GM12878 (cell line): Measurements from ENCODE around the gene CLIP2. TPM values are rescaled to one million over a fixed set of nuclear protein-coding genes. Genes with fewer than 3 reads are reported as not detected.
"Not testable (repeated sequence)": the region's sequence is repeated elsewhere in the genome, so short reads cannot be mapped to it uniquely, and the experiment has no call there.

Experiments
- ATAC-seq: fragments of 200-7000 bp; cut with Tn5 transposase; 3 replicates; pipeline ENCODE4 v1.9.1; 2020; ENCODE audit warnings: mild to moderate bottlenecking, moderate library complexity
- BruUV-seq: library from RNA; stranded (reverse); fragments of 400-500 nt; replicated peaks from 2 replicates; lab custom pipeline; 2021; lab: Mats Ljungman, UMichigan
- CTCF ChIA-PET: fragments of 300-600 bp; sonication (Branson Sonifier 250); formaldehyde crosslinking; extraction: SDS; loops from one replicate; lab custom pipeline; 2021; ENCODE audit warnings: inconsistent platforms; lab: Yijun Ruan, JAX
- POLR2A ChIA-PET: fragments of 350-600 bp; formaldehyde crosslinking; extraction: SDS; loops from one replicate; lab custom pipeline; 2021; ENCODE audit warnings: inconsistent platforms; lab: Charles Lee
- RAD21 ChIA-PET: fragments of 300-600 bp; sonication (Branson Sonifier 250); formaldehyde crosslinking; loops from one replicate; lab custom pipeline; 2023; ENCODE audit warnings: antibody characterized with exemption; ENCODE audit not compliant: unreplicated experiment; lab: Charles Lee
- SMC1A ChIA-PET: fragments of 300-600 bp; sonication (Branson Sonifier 250); formaldehyde crosslinking; loops from one replicate; lab custom pipeline; 2023; ENCODE audit not compliant: unreplicated experiment, uncharacterized antibody; lab: Charles Lee
- DNase-seq: peaks from one replicate; pipeline ENCODE4 v3.0.0-alpha.2; 2011; ENCODE audit warnings: low read depth, low spot score
- FAIRE-seq: peaks from 3 replicates; lab custom pipeline; 2011; peaks lifted over from hg19 to GRCh38; lab: Jason Lieb, UNC
- H2AFZ ChIP-seq: 2 replicates; pipeline ENCODE4 v1.6.0; 2011; ENCODE audit warnings: low read depth, low read length, control low read depth; ENCODE audit not compliant: control insufficient read depth
- H3K27ac ChIP-seq: 2 replicates; pipeline ENCODE4 v1.5.1; 2011; ENCODE audit warnings: control low read depth; ENCODE audit not compliant: control insufficient read depth, insufficient read depth
- H3K27me3 ChIP-seq, 2 experiments: replicated peaks in 1 of 2; 2 replicates each; pipeline versions ENCODE4 v1.6.0 to v1.6.1; 2011; ENCODE audit warnings: low read length in 1 of 2; ENCODE audit not compliant: control insufficient read depth in 2 of 2, insufficient read depth in 2 of 2
- H3K36me3 ChIP-seq, 2 experiments: 2 replicates each; pipeline ENCODE4 v1.5.1; 2011; ENCODE audit warnings: low read length in 1 of 2; ENCODE audit not compliant: control insufficient read depth in 2 of 2, insufficient read depth in 2 of 2
- H3K4me1 ChIP-seq: 2 replicates; pipeline ENCODE4 v1.6.1; 2011; ENCODE audit warnings: mild to moderate bottlenecking, low read length, moderate library complexity, mixed read lengths; ENCODE audit not compliant: control insufficient read depth, insufficient read depth
- H3K4me2 ChIP-seq: 2 replicates; pipeline ENCODE4 v1.6.0; 2011; ENCODE audit warnings: control low read depth; ENCODE audit not compliant: control insufficient read depth, insufficient read depth
- H3K4me3 ChIP-seq: fragments of 200-600 bp; sonication (generic); 2 replicates; pipeline ENCODE4 v1.5.1; 2016
- H3K79me2 ChIP-seq: 2 replicates; pipeline ENCODE4 v1.6.0; 2011; ENCODE audit warnings: low read length; ENCODE audit not compliant: control insufficient read depth, insufficient read depth
- H3K9ac ChIP-seq: 2 replicates; pipeline ENCODE4 v1.8.0; 2011; ENCODE audit warnings: low read length, control low read depth, mixed read lengths; ENCODE audit not compliant: control insufficient read depth, insufficient read depth
- H3K9me3 ChIP-seq: replicated peaks from 3 replicates; pipeline ENCODE4 v1.5.1; 2011; ENCODE audit warnings: mild to moderate bottlenecking, low read length; ENCODE audit not compliant: control insufficient read depth, insufficient read depth
- H4K20me1 ChIP-seq: 2 replicates; pipeline ENCODE4 v1.6.0; 2011; ENCODE audit not compliant: control insufficient read depth, insufficient read depth
- CUX1 ChIP-seq: IDR thresholded peaks from 2 replicates; pipeline ENCODE4 v1.6.1; 2012; ENCODE audit warnings: improper control_type of control experiment, low read depth, low read length; ENCODE audit not compliant: insufficient replicate concordance
- IKZF2 ChIP-seq, 2 experiments: fragments of 450-650 bp; IDR thresholded peaks; 2 replicates each; pipeline ENCODE4 v1.6.1; 2017; ENCODE audit warnings: mild to moderate bottlenecking in 2 of 2, moderate library complexity in 2 of 2
- POLR2A ChIP-seq: IDR thresholded peaks from 2 replicates; pipeline ENCODE4 v1.6.1; 2011; ENCODE audit warnings: low read depth, mild to moderate bottlenecking, low read length
- RAD21 ChIP-seq: IDR thresholded peaks from 2 replicates; pipeline ENCODE4 v1.6.1; 2011; ENCODE audit warnings: mild to moderate bottlenecking, low read depth, low read length, moderate library complexity; ENCODE audit not compliant: insufficient read depth
- RELA ChIP-seq: fragments of 450-650 bp; IDR thresholded peaks from 2 replicates; pipeline ENCODE4 v1.8.0; 2014; ENCODE audit warnings: borderline replicate concordance; ENCODE audit not compliant: partially characterized antibody
- WGBS: methylation state at CpG from one replicate; pipeline ENCODE4 v1.1.6; 2016; ENCODE audit warnings: low lambda C conversion rate; ENCODE audit not compliant: insufficient replicate concordance, insufficient coverage; ENCODE audit errors: missing lambda C conversion rate; 5-methylcytosine and 5-hydroxymethylcytosine counted together
- in situ Hi-C: fragments of 300-500 bp; cut with MboI; formaldehyde crosslinking; loops from 9 replicates; pipeline ENCODE4 v1.14.3; 2018; ENCODE audit warnings: mixed read lengths
- intact Hi-C: fragments of 100-400 bp; cut with micrococcal nuclease; formaldehyde crosslinking; loops from one replicate; pipeline ENCODE4 v1.14.2; 2022; ENCODE audit not compliant: unreplicated experiment
- polyA plus RNA-seq, 11 experiments: library from polyadenylated mRNA; depleted of rRNA in 4 of 11; unstranded in 6 of 11; stranded (reverse) in 5 of 11; fragments of >200 nt; fragmentation: Nextera tagmentation in 4 of 11; fragmentation: Illumina TruSeq in 1 of 11; extraction: Ambion mirVana in 4 of 11; extraction: Trizol in 1 of 11; gene quantifications; 1 replicate in 1 of 11; 2 replicates in 10 of 11; pipeline versions ENCODE4 v1.2.1 to v1.2.3, GENCODE V29; 2011 to 2016; ENCODE audit warnings: inconsistent platforms in 2 of 11, missing spikeins in 2 of 11, low read depth in 1 of 11
- total RNA-seq, 4 experiments: library from RNA; depleted of rRNA in 3 of 4; stranded (reverse); fragments of >200 nt in 3 of 4; fragmentation: Illumina TruSeq in 1 of 4; extraction: Trizol in 1 of 4; gene quantifications; 2 replicates each; pipeline versions ENCODE4 v1.2.1 to v1.2.3, GENCODE V29; 2013 to 2021

The CLIP2 gene
- total and polyA plus RNA-seq, 10 of the 15 experiments (the other 5 are each of a cell fraction or from before 2014, with no cell fraction given) = 0.26 to 56.3 (median 21.0) TPM

DNA sequence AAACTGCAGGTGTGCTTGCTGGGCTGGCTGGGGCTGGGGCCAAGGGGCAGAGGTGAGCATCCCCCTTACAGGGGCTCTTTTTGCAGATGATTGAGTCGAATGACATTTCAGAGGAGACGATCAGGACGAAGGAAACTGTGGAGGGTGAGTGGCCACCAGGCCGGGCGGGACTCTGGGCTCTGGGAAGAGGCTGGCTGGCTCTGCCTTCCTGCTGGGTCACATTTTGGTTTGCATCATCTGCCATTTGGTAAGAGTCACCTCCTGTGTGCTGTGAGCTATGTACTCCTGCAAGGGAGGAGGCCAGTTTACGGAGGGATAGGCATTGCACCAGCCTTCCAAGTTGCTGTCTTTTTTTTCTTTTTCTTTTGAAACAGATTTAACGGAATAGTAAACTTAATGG, 91.5 kb downstream of the CLIP2 start:
- intact Hi-C loops = no loop called here
- FAIRE-seq = no peak

DNA sequence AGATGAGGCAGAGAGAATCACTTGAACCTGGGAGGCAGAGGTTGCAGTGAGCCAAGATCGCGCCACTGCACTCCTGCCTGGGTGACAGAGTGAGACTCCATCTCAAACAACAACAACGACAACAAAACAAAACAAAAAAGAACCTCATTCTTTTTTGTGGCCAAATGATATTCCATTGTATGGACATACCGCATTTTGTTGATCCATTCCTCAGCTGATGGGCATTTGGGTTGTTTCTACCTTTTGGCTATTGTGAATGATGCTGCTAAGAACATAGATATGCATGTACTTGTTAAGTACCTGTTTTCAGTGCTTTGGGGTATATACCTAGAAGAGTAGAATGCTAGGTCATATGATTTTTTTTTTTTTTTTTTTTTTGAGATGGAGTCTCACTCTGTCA, 94.9 kb downstream of the CLIP2 start:
- 74% methylated on average over 4 of the region's 4 CpGs for WGBS
- H3K27me3 ChIP-seq, H3K4me3 ChIP-seq, ATAC-seq, H3K9ac ChIP-seq, H2AFZ ChIP-seq, SMC1A ChIA-PET, H3K27ac ChIP-seq, DNase-seq, H3K4me1 ChIP-seq, CTCF ChIA-PET, RAD21 ChIA-PET, intact Hi-C loops, H3K4me2 ChIP-seq, POLR2A ChIA-PET, FAIRE-seq, H4K20me1 ChIP-seq, H3K9me3 ChIP-seq, in situ Hi-C loops, H3K79me2 ChIP-seq, BruUV-seq: not testable (repeated sequence)
- H3K36me3 ChIP-seq = peaks cover 3 to 11% of the 10 kb centered on the region in 2 experiments; a peak in 3 of 4 replicates

More for the DNA sequence above, 91.5 kb downstream of the CLIP2 start:
- no peaks in the 10 kb centered on the region for H4K20me1 ChIP-seq
- no peak for DNase-seq
- BruUV-seq = no TSS peak
- H3K79me2 ChIP-seq = no peaks in the 10 kb centered on the region
- no peak overlapping the region for H2AFZ ChIP-seq
- H3K9me3 ChIP-seq = no peaks in the 10 kb centered on the region
- ChIA-PET CTCF (interaction anchor here (1.3 to 3.2 kb wide), 2 partner anchors 21 to 105 kb away, joined by 3 to 14 read pairs; no protein-coding TSS in a partner anchor), RAD21 (interaction anchor here (1.4 kb wide), 1 partner anchor 105 kb away, joined by 3 read pairs; no protein-coding TSS in a partner anchor), SMC1A (interaction anchor here (0.5 kb wide), 1 partner anchor 205 kb away, joined by 3 read pairs; no protein-coding TSS in a partner anchor), POLR2A (no interaction called here)
- in situ Hi-C loops = no loop called here
- no peaks in the 10 kb centered on the region for H3K27me3 ChIP-seq
- H3K4me1 ChIP-seq = no peaks in the 10 kb centered on the region
- H3K36me3 ChIP-seq = peaks cover 6 to 12% of the 10 kb centered on the region in 2 experiments; a peak in 3 of 4 replicates
- no peak overlapping the region for H3K4me3 ChIP-seq
- TF ChIP-seq RELA (no peak), IKZF2 (IDR thresholded peaks at IDR 0.05) (no peak), CUX1 (no peak), RAD21 (no peak), POLR2A (no peak)
- no peak for ATAC-seq
- H3K9ac ChIP-seq = no peak overlapping the region
- H3K27ac ChIP-seq = no peak overlapping the region
- no peak overlapping the region for H3K4me2 ChIP-seq
- 96% methylated on average over 7 of the region's 7 CpGs for WGBS
